Astrocyte (in vitro differentiated cells and primary cell): ENCODE results near the gene LMF1. TPM values are rescaled to one million over a fixed set of nuclear protein-coding genes. Genes with fewer than 3 reads are reported as not detected.

Source experiments
- DNase-seq: peaks from one replicate; pipeline ENCODE4 v3.0.0-alpha.2; 2010; ENCODE audit warnings: low read depth
- FAIRE-seq: peaks from 2 replicates; lab custom pipeline; 2011; peaks lifted over from hg19 to GRCh38; lab: Jason Lieb, UNC
- H2AFZ ChIP-seq: 2 replicates; pipeline ENCODE4 v1.6.0; 2012; ENCODE audit warnings: low read depth, low read length, inconsistent platforms
- H3K27ac ChIP-seq: 2 replicates; pipeline ENCODE4 v1.5.1; 2011; ENCODE audit warnings: low read depth, low read length, inconsistent platforms
- H3K27me3 ChIP-seq: 2 replicates; pipeline ENCODE4 v1.6.0; 2011; ENCODE audit warnings: low read length, inconsistent platforms; ENCODE audit not compliant: insufficient read depth
- H3K36me3 ChIP-seq: 2 replicates; pipeline ENCODE4 v1.5.1; 2011; ENCODE audit warnings: low read length, inconsistent platforms; ENCODE audit not compliant: insufficient read depth
- H3K4me1 ChIP-seq: 2 replicates; pipeline ENCODE4 v1.5.1; 2011; ENCODE audit warnings: low read length, inconsistent platforms; ENCODE audit not compliant: insufficient read depth
- H3K4me2 ChIP-seq: 2 replicates; pipeline ENCODE4 v1.6.0; 2012; ENCODE audit warnings: low read length, inconsistent platforms
- H3K4me3 ChIP-seq: 2 replicates; pipeline ENCODE4 v1.5.1; 2011; ENCODE audit warnings: low read depth, mild to moderate bottlenecking, low read length, inconsistent platforms; ENCODE audit not compliant: insufficient read depth
- H3K79me2 ChIP-seq: 2 replicates; pipeline ENCODE4 v1.6.0; 2012; ENCODE audit warnings: mild to moderate bottlenecking, low read length, inconsistent platforms; ENCODE audit not compliant: insufficient read depth
- H3K9ac ChIP-seq: 2 replicates; pipeline ENCODE4 v1.6.0; 2012; ENCODE audit warnings: mild to moderate bottlenecking, low read length, inconsistent platforms
- H3K9me3 ChIP-seq: 2 replicates; pipeline ENCODE4 v1.5.1; 2012; ENCODE audit warnings: low read depth, mild to moderate bottlenecking, low read length, inconsistent platforms; ENCODE audit not compliant: insufficient read depth
- H4K20me1 ChIP-seq: 2 replicates; pipeline ENCODE4 v1.6.0; 2012; ENCODE audit warnings: low read length, inconsistent platforms; ENCODE audit not compliant: insufficient read depth
- H3K27ac Mint-ChIP-seq: one replicate; pipeline ENCODE4 v1.8.0; 2021; ENCODE audit warnings: mild to moderate bottlenecking, mixed read lengths; ENCODE audit not compliant: unreplicated experiment
- H3K27me3 Mint-ChIP-seq: one replicate; pipeline ENCODE4 v1.8.0; 2021; ENCODE audit warnings: low read depth, mixed read lengths; ENCODE audit not compliant: unreplicated experiment
- H3K36me3 Mint-ChIP-seq: one replicate; pipeline ENCODE4 v1.8.0; 2021; ENCODE audit warnings: low read depth, mixed read lengths; ENCODE audit not compliant: unreplicated experiment
- H3K4me1 Mint-ChIP-seq: one replicate; pipeline ENCODE4 v1.8.0; 2021; ENCODE audit warnings: low read depth, mixed read lengths; ENCODE audit not compliant: unreplicated experiment
- H3K4me3 Mint-ChIP-seq: one replicate; pipeline ENCODE4 v1.8.0; 2021; ENCODE audit warnings: mild to moderate bottlenecking, moderate library complexity, mixed read lengths; ENCODE audit not compliant: unreplicated experiment
- H3K9me3 Mint-ChIP-seq: one replicate; pipeline ENCODE4 v1.8.0; 2021; ENCODE audit warnings: mild to moderate bottlenecking, mixed read lengths; ENCODE audit not compliant: unreplicated experiment
- CTCF ChIP-seq: IDR thresholded peaks from 2 replicates; pipeline ENCODE4 v1.5.1; 2011; ENCODE audit warnings: low read depth, mild to moderate bottlenecking, inconsistent platforms, low read length, moderate library complexity; ENCODE audit not compliant: insufficient read depth
- EZH2 ChIP-seq: IDR thresholded peaks from 2 replicates; pipeline ENCODE4 v1.6.1; 2012; ENCODE audit warnings: mild to moderate bottlenecking, low read length, inconsistent platforms; ENCODE audit not compliant: insufficient read depth
- total RNA-seq: library from RNA; stranded (reverse); gene quantifications from 2 replicates; pipeline ENCODE4 v1.2.1, GENCODE V29; 2021

Gene LMF1
- total RNA-seq, 1 donor from 2014 or later: 12.6 TPM

DNA sequence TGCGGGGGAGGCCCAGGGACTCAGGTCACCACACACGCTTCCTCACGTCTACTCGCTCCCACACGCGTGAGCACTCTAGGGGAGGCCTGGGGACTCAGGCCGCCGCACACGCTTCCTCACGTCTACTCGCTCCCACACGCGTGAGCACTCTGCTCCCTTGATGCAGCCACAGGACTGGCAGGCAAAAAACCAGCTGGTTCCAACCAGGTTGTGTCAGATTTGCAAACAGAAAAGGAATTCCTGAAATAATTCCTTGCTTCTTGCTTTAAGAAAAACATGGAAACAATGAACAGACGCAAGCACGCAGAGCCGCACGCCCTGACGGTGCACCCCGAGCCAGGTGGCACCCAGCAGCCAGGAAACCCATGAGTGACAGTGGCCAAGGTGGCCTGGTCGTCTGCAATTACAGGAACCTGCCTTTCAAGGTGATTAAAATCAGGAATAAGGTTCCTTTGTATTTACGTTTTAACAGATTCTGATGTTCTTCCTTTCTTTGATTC, 37.9 kb downstream of the LMF1 start:
- Mint-ChIP-seq H3K36me3 (peaks cover 17% of the 10 kb centered on the region), H3K27ac (no peak overlapping the region), H3K4me1 (no peaks in the 10 kb centered on the region), H3K27me3 (peaks cover 11% of the 10 kb centered on the region), H3K4me3 (no peak overlapping the region), H3K9me3 (peaks cover 2% of the 10 kb centered on the region)
- H3K9me3 ChIP-seq: no peaks in the 10 kb centered on the region
- no peaks in the 10 kb centered on the region for H3K36me3 ChIP-seq
- FAIRE-seq (no peak), DNase-seq (no peak)
- no peak overlapping the region for H3K4me3 ChIP-seq
- no peak overlapping the region for H3K4me2 ChIP-seq
- no peak overlapping the region for H3K27ac ChIP-seq
- no peaks in the 10 kb centered on the region for H3K79me2 ChIP-seq
- H2AFZ ChIP-seq: no peak overlapping the region
- H3K27me3 ChIP-seq: no peaks in the 10 kb centered on the region
- H3K4me1 ChIP-seq: no peaks in the 10 kb centered on the region
- TF ChIP-seq EZH2: no peak
- TF ChIP-seq CTCF: no peak
- H4K20me1 ChIP-seq: no peaks in the 10 kb centered on the region
- no peak overlapping the region for H3K9ac ChIP-seq

DNA sequence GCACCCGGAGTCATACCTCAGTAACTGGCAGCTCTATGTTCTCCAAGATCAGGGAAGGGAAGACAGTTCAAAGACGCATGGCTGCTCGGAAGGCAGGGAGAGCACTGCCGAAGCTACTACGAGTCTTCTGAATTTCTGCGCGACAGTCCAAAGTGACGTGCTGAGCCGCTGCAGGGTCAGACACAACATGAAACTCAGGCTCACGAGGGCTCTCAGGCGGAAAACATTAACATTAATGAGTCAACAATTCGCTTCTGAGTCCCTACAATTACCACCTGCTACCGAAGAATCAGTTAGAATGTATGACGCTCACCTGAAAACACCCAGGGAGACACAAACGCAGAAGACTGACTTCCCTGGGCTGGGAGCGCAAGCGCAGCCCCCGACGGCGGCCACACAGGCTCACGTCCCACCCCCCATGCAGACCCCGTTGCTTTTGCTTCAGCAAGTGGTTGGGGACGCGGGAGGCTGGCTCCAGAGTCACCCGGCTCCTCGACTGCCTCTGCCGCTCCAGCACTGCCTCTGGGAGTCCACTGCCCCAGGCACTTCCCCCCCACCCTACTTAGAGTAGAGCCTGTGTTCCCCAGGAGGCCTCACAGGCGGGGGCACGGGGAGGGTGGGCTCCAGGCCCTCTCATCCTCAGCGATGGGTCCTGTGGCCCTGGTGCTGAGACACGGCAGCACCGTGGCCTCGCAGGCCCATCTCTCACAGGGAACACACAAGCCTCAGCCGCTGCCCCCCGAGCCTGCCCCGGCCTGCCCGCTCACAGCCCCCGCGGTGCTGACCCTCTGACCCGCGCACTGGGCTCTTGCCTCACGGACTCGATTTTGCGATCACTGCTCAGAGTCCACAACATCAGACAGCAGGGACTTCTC, 38.9 kb downstream of the LMF1 start:
- TF ChIP-seq EZH2: no peak
- TF ChIP-seq CTCF: no peak
- Mint-ChIP-seq H3K36me3 (peaks cover 17% of the 10 kb centered on the region), H3K4me1 (no peaks in the 10 kb centered on the region), H3K9me3 (peaks cover 2% of the 10 kb centered on the region), H3K4me3 (no peak overlapping the region), H3K27me3 (peaks cover 9% of the 10 kb centered on the region), H3K27ac (no peak overlapping the region)
- no peak overlapping the region for H2AFZ ChIP-seq
- no peaks in the 10 kb centered on the region for H3K4me1 ChIP-seq
- no peaks in the 10 kb centered on the region for H4K20me1 ChIP-seq
- H3K27me3 ChIP-seq: no peaks in the 10 kb centered on the region
- H3K79me2 ChIP-seq: no peaks in the 10 kb centered on the region
- no peaks in the 10 kb centered on the region for H3K9me3 ChIP-seq
- no peak for DNase-seq
- no peak for FAIRE-seq
- no peak overlapping the region for H3K4me3 ChIP-seq
- no peak overlapping the region for H3K27ac ChIP-seq
- H3K36me3 ChIP-seq: no peaks in the 10 kb centered on the region
- H3K9ac ChIP-seq: no peak overlapping the region
- H3K4me2 ChIP-seq: no peak overlapping the region

- Histone ChIP-seq H4K20me1 (no peaks in the 10 kb centered on the region), H3K27ac (no peak overlapping the region), H3K9ac (no peak overlapping the region), H2AFZ (no peak overlapping the region), H3K4me3 (no peak overlapping the region), H3K27me3 (no peaks in the 10 kb centered on the region), H3K9me3 (no peaks in the 10 kb centered on the region), H3K4me1 (no peaks in the 10 kb centered on the region), H3K79me2 (no peaks in the 10 kb centered on the region), H3K4me2 (no peak overlapping the region), H3K36me3 (no peaks in the 10 kb centered on the region)
- Mint-ChIP-seq H3K27me3 (peaks cover 7% of the 10 kb centered on the region), H3K36me3 (peaks cover 20% of the 10 kb centered on the region), H3K4me1 (no peaks in the 10 kb centered on the region), H3K27ac (no peak overlapping the region), H3K4me3 (no peak overlapping the region), H3K9me3 (peaks cover 6% of the 10 kb centered on the region)
- DNase-seq (no peak), FAIRE-seq (no peak)
- no peak for TF ChIP-seq CTCF
- no peak for TF ChIP-seq EZH2
Observed at GRCh38 chr16:931171-931570, 39.6 kb downstream of the LMF1 start.
